ENCODE results near the gene SMAD5. TPM values are rescaled to one million over a fixed set of nuclear protein-coding genes. Genes with fewer than 3 reads are reported as not detected.

Gene SMAD5
- total RNA-seq, 6 experiments from 2014 or later, result 19.2 to 49.2 (median 30.6) TPM

GRCh38 chr5:136157514-136157913, 24.9 kb downstream of the SMAD5 start:
- no peak for ATAC-seq
- intact Hi-C loops (cut with DNase I), result no loop called here
- Histone ChIP-seq H3K36me3 (peaks cover 0 to 24% (median 8%) of the 10 kb centered on the region in 4 donors), H3K9me3 (no peaks in the 10 kb centered on the region), H3K4me1 (no peaks in the 10 kb centered on the region), H3K4me3 (no peak overlapping the region), H3K27me3 (no peaks in the 10 kb centered on the region), H3K27ac (no peak overlapping the region)
- 100% methylated on average over 5 of the region's 5 CpGs for WGBS (ENCODE audit: insufficient coverage, low coverage, low lambda C conversion rate, missing lambda C conversion rate)
- DNase-seq, result no peak
- no peak for TF ChIP-seq CTCF (IDR thresholded peaks at IDR 0.05)
- TF ChIP-seq POLR2A (IDR thresholded peaks at IDR 0.05), result no peak

GRCh38 chr5:136159457-136159856, 26.8 kb downstream of the SMAD5 start:
- Histone ChIP-seq H3K9me3 (no peaks in the 10 kb centered on the region), H3K27me3 (no peaks in the 10 kb centered on the region), H3K4me3 (no peak overlapping the region), H3K27ac (no peak overlapping the region), H3K4me1 (no peaks in the 10 kb centered on the region), H3K36me3 (peaks cover 0 to 29% (median 5%) of the 10 kb centered on the region in 4 donors)
- no peak for ATAC-seq
- intact Hi-C loops (cut with DNase I), result no loop called here
- TF ChIP-seq CTCF (IDR thresholded peaks at IDR 0.05) (no peak), POLR2A (IDR thresholded peaks at IDR 0.05) (no peak)
- WGBS (ENCODE audit: insufficient coverage, low coverage, low lambda C conversion rate, missing lambda C conversion rate), result 76% methylated on average over 3 of the region's 3 CpGs
- no peak for DNase-seq

- Histone ChIP-seq H3K9me3 (no peaks in the 10 kb centered on the region), H3K27me3 (no peaks in the 10 kb centered on the region), H3K4me1 (no peaks in the 10 kb centered on the region), H3K27ac (no peak overlapping the region), H3K4me3 (no peak overlapping the region), H3K36me3 (peaks cover 0 to 12% (median 0%) of the 10 kb centered on the region in 4 donors)
- WGBS (ENCODE audit: insufficient coverage, low coverage, low lambda C conversion rate, missing lambda C conversion rate), result 52% methylated on average over 4 of the region's 4 CpGs
- no peak for TF ChIP-seq POLR2A (IDR thresholded peaks at IDR 0.05)
- TF ChIP-seq CTCF (IDR thresholded peaks at IDR 0.05), result no peak
- DNase-seq (no peak), ATAC-seq (peak in 2 of 4 donors; percentile 34 to 43)
- intact Hi-C loops (cut with DNase I), result no loop called here
Measured at GRCh38 chr5:136162008-136162407, 29.4 kb downstream of the SMAD5 start.

GRCh38 chr5:136164226-136164625, 31.6 kb downstream of the SMAD5 start:
- no peaks in the 10 kb centered on the region for H3K4me1 ChIP-seq
- no peak overlapping the region for H3K4me3 ChIP-seq
- whole genome bisulfite sequencing (ENCODE audit: insufficient coverage, low coverage, low lambda C conversion rate, missing lambda C conversion rate), result 75% methylated on average over 1 of the region's 1 CpG
- H3K27ac ChIP-seq, result no peak overlapping the region
- intact Hi-C loops (cut with DNase I), result no loop called here
- H3K9me3 ChIP-seq, result no peaks in the 10 kb centered on the region
- ATAC-seq (no peak), DNase-seq (no peak)
- H3K27me3 ChIP-seq, result no peaks in the 10 kb centered on the region
- H3K36me3 ChIP-seq, result peaks cover 0 to 12% (median under 1%) of the 10 kb centered on the region in 4 donors
- no peak for TF ChIP-seq POLR2A (IDR thresholded peaks at IDR 0.05)
- no peak for TF ChIP-seq CTCF (IDR thresholded peaks at IDR 0.05)

GRCh38 chr5:136166909-136167308, 34.3 kb downstream of the SMAD5 start:
- no peak overlapping the region for H3K27ac ChIP-seq
- DNase-seq (no peak), ATAC-seq (no peak)
- intact Hi-C loops (cut with DNase I), result no loop called here
- no peak overlapping the region for H3K4me3 ChIP-seq
- H3K27me3 ChIP-seq, result no peaks in the 10 kb centered on the region
- H3K9me3 ChIP-seq, result no peaks in the 10 kb centered on the region
- no peaks in the 10 kb centered on the region for H3K4me1 ChIP-seq
- TF ChIP-seq CTCF (IDR thresholded peaks at IDR 0.05), result no peak
- TF ChIP-seq POLR2A (IDR thresholded peaks at IDR 0.05), result no peak
- peaks cover 0 to 12% (median 2%) of the 10 kb centered on the region in 4 donors for H3K36me3 ChIP-seq
- 61% methylated on average over 4 of the region's 4 CpGs for WGBS (ENCODE audit: insufficient coverage, low coverage, low lambda C conversion rate, missing lambda C conversion rate)
